ENCODE data around the gene CNOT6. TPM values are rescaled to one million over a fixed set of nuclear protein-coding genes. Genes with fewer than 3 reads are reported as not detected.
A peak's percentile ranks its signal among the peaks of the same experiment; 100 is the strongest.
"Not testable (repeated sequence)": the region's sequence is repeated elsewhere in the genome, so short reads cannot be mapped to it uniquely, and the experiment has no call there.

The CNOT6 gene
- total RNA-seq, 3 donors from 2014 or later = 29.5 to 33.0 (median 30.4) TPM

DNA sequence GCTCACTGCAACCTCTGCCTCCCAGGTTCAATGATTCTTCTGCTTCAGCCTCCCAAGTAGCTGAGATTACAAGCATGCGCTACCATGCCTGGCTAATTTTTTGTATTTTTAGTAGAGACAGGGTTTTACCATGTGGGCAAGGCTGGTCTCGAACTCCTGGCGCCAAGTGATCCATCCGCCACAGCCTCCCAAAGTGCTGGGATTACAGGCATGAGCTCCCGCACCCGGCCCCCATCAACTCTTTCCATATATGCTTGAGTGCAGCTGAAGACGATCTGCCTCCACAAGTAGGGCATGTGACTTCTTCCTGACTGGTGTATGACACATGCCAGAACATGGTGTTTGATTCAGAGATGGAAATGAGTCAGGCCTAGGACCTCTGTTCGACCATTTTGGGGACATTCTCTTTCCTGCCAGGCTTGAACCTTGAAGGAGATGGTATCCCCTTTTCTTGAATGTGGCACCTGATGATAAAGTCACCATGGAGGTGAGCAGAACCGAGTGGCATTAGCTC lies 7.5 kb upstream of the CNOT6 start:
- H3K4me3 Mint-ChIP-seq = no peak overlapping the region
- ATAC-seq (no peak), DNase-seq (no peak)
- H3K9me3 Mint-ChIP-seq = no peaks in the 10 kb centered on the region
- no peaks in the 10 kb centered on the region for H3K36me3 Mint-ChIP-seq (ENCODE audit: insufficient read depth)
- no peaks in the 10 kb centered on the region for H3K4me1 Mint-ChIP-seq (ENCODE audit: low read depth)
- no peaks in the 10 kb centered on the region for H3K27me3 Mint-ChIP-seq (ENCODE audit: low read depth)

DNA sequence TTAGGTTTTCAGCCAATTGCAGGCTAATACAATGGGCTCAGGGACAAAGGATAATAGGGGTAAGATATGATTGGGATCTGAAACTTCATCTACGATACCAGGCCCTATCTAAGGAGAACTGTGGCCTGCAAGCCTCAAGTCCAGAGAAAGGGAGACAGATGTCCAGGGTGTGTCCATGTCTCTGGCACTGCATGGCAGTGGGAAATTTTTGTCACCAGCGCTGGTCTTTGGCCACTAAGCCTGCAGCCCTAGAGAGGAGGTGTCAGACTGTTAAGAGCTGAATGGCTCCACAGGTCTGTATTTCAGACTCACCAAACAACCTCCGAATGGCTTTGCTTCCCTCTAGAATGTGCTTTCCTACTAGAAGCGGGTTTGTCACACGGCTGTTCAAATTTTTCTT lies 6.6 kb upstream of the CNOT6 start:
- H3K4me3 Mint-ChIP-seq = no peak overlapping the region
- H3K4me1 Mint-ChIP-seq (ENCODE audit: low read depth) = peaks cover 2% of the 10 kb centered on the region
- no peak for ATAC-seq
- DNase-seq = no peak
- H3K27me3 Mint-ChIP-seq (ENCODE audit: low read depth) = no peaks in the 10 kb centered on the region
- no peaks in the 10 kb centered on the region for H3K9me3 Mint-ChIP-seq
- H3K36me3 Mint-ChIP-seq (ENCODE audit: insufficient read depth) = no peaks in the 10 kb centered on the region

DNA sequence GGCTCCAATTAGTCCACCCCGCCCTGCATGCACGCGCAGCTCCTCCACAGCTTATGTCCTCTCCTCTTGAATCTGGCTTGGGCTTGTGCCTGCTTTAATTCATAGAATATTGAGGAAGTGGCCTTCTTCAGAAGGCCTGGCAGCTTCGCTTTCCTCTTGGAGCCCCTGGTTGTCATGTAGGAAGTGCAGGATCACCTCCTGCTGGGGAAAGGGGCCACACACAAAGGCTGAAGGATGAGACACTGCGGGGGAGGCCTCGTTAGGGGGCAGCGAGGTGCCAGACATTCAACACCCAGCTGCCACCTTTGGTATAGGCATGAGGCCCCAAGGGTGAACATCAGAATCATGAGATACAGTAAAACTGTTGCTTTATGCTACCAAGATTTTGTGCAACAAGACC lies 2.7 kb upstream of the CNOT6 start:
- no peaks in the 10 kb centered on the region for H3K9me3 Mint-ChIP-seq
- no peaks in the 10 kb centered on the region for H3K27me3 Mint-ChIP-seq (ENCODE audit: low read depth)
- H3K36me3 Mint-ChIP-seq (ENCODE audit: insufficient read depth) = peaks cover 3% of the 10 kb centered on the region
- no peak overlapping the region for H3K4me3 Mint-ChIP-seq
- ATAC-seq (no peak), DNase-seq (no peak)
- peaks cover 22% of the 10 kb centered on the region for H3K4me1 Mint-ChIP-seq (ENCODE audit: low read depth)

DNA sequence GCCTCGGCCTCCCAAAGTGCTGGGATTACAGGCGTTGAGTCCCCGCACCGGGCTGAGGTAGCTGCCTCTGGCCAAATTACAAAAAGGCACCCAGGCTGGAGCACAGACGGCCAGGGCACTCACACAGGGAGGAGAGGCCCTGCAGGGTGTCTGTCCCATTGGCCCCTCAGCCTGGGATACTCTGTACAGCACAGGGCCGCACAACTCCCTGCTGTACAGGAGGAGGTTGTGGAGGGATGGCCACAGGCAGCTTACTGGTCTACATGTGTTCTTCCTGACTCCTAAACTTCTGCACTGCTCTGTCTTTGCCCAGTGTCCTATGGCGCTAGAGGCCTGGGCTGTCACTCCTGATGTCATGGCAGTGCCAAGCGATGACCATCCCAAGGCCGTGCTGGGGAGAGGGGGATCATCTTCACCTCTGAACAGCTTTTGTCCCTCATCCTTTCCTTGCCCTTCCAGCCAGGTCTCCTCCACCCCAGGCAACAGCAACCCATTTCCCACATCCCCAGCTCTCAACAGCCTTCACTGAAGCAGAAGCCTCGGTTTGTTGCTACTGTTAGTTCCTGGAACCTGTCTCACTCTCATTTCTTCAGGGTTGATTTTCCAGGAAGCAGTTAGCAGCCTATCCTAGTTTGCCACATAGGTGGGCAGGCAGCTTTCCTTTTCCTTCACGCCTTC lies 1.8 kb upstream of the CNOT6 start:
- H3K36me3 Mint-ChIP-seq (ENCODE audit: insufficient read depth) = peaks cover 3% of the 10 kb centered on the region
- no peaks in the 10 kb centered on the region for H3K9me3 Mint-ChIP-seq

DNA sequence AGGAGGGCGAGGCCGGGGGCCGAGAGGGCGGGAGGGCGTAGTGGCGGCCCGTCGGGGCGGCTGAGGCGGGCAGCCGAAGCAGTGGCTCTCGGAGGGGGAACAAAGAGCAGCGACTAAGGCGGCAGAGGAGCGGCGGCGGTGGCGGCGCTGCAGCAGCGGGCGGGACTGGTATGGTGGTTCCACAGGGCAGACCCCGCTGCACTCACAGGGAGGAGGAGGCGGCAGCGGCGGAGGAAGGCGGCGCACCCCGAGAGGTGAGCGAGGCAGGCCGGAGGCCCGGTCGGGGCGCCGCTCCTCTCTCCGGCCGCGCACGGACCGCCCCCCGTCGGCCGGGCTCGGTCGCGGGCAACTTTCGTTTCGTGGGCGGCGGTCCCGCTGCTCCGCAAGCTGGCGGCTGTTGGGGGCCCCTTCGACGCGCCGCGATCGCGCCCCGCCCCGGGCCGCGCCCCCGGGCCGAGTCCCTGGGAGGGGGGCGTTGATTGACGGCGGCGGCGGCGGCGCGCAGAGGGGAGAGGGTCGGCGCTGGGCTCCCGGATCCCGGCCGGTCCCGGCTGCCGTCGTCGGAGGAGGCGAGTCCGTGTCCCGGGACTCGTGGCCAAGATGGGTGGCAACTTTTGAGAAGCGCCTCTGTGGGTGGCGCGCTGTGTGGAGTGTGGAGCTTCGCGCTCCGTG lies 467 bp downstream of the CNOT6 start:
- H3K4me1 Mint-ChIP-seq (ENCODE audit: low read depth) = peaks cover 42% of the 10 kb centered on the region
- no peaks in the 10 kb centered on the region for H3K27me3 Mint-ChIP-seq (ENCODE audit: low read depth)
- H3K9me3 Mint-ChIP-seq = no peaks in the 10 kb centered on the region
- H3K36me3 Mint-ChIP-seq (ENCODE audit: insufficient read depth) = peaks cover 9% of the 10 kb centered on the region
- peak; percentile 62 to 65 for ATAC-seq
- peak; percentile 30 for DNase-seq
- peak overlapping the region; percentile 88 for H3K4me3 Mint-ChIP-seq

More for the DNA sequence above, 1.8 kb upstream of the CNOT6 start:
- H3K27me3 Mint-ChIP-seq (ENCODE audit: low read depth) = no peaks in the 10 kb centered on the region
- DNase-seq (no peak), ATAC-seq (no peak)
- H3K4me3 Mint-ChIP-seq = peak overlapping the region; percentile 24
- H3K4me1 Mint-ChIP-seq (ENCODE audit: low read depth) = peaks cover 25% of the 10 kb centered on the region

DNA sequence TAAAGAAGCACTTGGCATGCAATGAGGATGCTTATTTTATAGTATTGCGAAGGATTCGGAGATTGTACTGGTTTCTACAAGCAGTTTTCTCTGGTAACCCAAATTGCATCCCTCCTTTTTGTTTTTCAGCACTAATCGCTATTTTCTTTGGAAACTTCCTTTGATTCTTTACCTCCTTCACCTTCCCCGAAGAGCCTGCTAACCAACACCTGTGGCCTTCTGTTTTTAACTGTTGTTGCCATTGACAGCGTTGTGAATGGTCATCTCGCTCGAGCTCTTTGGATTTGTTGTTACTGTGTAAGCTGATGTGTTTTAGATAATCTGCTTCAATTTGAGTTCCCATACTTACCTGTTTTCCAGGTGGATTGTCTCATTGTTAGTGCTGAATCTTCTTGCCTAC lies 1.1 kb downstream of the CNOT6 start:
- H3K27me3 Mint-ChIP-seq (ENCODE audit: low read depth) = no peaks in the 10 kb centered on the region
- H3K9me3 Mint-ChIP-seq = no peaks in the 10 kb centered on the region
- ATAC-seq = no peak
- H3K4me3 Mint-ChIP-seq = peak overlapping the region; percentile 78
- peaks cover 46% of the 10 kb centered on the region for H3K4me1 Mint-ChIP-seq (ENCODE audit: low read depth)
- peaks cover 9% of the 10 kb centered on the region for H3K36me3 Mint-ChIP-seq (ENCODE audit: insufficient read depth)
- DNase-seq = no peak

DNA sequence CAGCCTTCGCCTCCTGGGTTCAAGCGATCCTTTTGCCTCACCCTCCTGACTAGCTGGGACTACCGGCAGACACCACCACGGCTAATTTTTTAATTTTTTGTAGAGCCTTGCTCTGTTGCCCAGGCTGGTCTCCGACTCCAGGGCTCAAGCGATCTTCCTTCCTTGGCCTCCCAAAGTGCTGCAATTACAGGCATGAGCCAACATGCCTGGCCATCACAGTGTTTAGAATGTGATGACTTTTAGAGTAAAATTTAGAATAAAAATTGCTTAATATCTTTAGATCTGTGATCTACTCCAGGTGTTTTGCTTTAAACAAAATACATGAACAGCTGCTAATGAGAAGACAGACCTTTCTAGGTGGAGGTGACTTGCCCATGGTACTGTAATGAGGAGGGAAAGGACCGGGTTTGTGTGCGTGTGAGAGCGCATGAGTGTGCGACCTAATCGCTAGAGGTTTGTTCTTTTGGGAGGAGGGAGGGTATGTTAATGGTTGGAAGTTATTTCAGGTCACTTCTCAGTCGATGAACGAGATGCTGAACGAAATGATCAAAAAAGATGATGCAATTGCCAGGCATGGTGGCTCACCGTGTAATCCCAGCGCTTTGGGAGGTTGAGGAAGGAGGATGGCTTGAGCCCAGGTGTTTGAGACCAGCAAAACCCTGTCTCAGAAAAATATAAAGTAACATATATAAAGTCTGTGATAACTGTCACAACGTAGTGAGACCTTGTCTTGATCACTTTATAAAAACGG lies 2.0 kb downstream of the CNOT6 start:
- Mint-ChIP-seq H3K27me3 (ENCODE audit: low read depth) (no peaks in the 10 kb centered on the region), H3K4me1 (ENCODE audit: low read depth) (peaks cover 46% of the 10 kb centered on the region), H3K36me3 (ENCODE audit: insufficient read depth) (peaks cover 9% of the 10 kb centered on the region), H3K4me3 (peak overlapping the region; percentile 40), H3K9me3 (no peaks in the 10 kb centered on the region)
- DNase-seq = no peak
- no peak for ATAC-seq

DNA sequence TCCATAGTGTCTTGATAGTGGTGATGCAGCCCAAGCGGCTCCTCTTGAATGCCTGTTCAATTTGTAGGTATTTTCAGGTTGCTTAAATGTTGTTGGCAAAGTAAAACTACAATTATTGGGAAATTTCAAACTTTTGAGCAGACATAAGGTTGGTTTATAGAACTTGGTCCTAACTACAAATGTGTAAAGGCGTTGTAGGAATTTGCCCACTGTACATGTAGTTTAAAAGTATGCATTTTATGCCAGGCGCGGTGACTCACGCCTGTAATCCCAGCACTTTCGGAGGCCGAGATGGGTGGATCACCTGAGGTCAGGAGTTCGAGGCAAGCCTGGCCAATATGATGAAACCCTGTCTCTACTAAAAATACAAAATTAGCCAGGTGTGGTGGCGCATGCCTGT lies 2.6 kb downstream of the CNOT6 start:
- ATAC-seq; H3K36me3 Mint-ChIP-seq (ENCODE audit: insufficient read depth); H3K4me3 Mint-ChIP-seq; H3K9me3 Mint-ChIP-seq; DNase-seq; H3K27me3 Mint-ChIP-seq (ENCODE audit: low read depth): not testable (repeated sequence)
- H3K4me1 Mint-ChIP-seq (ENCODE audit: low read depth) = peaks cover 46% of the 10 kb centered on the region

DNA sequence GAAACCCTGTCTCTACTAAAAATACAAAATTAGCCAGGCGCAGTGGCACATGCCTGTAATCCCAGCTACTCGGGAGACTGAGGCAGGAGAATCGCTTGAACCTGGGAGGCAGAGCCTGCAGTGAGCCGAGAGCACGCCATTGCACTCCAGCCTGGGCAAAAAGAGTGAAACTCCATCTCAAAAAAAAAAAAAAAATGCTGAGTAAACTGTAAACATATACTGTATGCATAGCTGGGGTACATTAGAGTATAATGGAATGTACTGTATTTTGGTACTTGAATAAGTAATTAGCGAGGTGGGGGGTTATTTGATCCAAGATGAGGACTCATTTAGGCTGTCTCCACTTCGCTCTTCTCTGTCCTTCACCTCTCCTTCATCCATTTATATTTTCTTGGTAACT lies 3.7 kb downstream of the CNOT6 start:
- H3K36me3 Mint-ChIP-seq (ENCODE audit: insufficient read depth); H3K4me3 Mint-ChIP-seq; DNase-seq; ATAC-seq; H3K27me3 Mint-ChIP-seq (ENCODE audit: low read depth); H3K9me3 Mint-ChIP-seq: not testable (repeated sequence)
- H3K4me1 Mint-ChIP-seq (ENCODE audit: low read depth) = peaks cover 44% of the 10 kb centered on the region

DNA sequence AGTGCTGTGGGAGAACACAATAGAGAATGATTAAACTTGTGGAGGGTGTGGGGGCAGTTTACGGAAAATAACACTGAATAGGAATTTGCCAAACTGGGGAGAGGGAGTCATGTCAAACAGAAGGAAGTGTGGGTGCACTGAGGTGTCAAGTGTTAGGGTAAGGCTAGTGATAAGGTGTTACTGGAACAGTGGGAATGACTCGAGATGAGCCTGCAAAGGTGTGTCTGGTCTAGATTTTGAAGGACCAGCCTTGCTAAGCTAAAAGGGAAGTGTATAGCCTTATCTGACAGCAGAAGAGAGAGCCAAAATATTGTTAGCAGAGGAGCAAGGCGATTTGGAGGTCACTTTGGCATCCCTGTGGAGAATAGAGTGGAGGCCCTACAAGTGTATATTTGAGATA lies 4.2 kb downstream of the CNOT6 start:
- no peak overlapping the region for H3K4me3 Mint-ChIP-seq
- H3K27me3 Mint-ChIP-seq (ENCODE audit: low read depth) = no peaks in the 10 kb centered on the region
- no peaks in the 10 kb centered on the region for H3K9me3 Mint-ChIP-seq
- no peak for DNase-seq
- peaks cover 9% of the 10 kb centered on the region for H3K36me3 Mint-ChIP-seq (ENCODE audit: insufficient read depth)
- H3K4me1 Mint-ChIP-seq (ENCODE audit: low read depth) = peaks cover 40% of the 10 kb centered on the region
- no peak for ATAC-seq

DNA sequence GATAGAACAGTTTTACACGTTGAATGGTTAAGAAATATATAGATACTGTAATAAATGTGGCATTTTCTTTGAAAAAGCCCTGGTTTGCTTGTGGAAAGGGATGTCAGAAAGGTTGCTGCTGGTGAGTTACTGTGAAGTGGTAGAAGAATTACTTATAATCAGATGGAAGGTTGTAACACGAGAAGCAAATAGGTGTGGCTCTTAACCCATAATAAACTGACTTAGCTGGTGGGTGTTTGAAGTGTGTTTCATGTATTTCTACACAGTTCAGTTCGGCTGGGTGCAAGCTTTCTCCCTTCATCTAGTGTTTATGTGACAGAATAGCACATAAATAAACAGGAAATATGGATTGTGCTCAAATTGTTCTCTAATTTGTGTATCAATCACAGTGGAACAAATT lies 5.5 kb downstream of the CNOT6 start:
- peaks cover 43% of the 10 kb centered on the region for H3K4me1 Mint-ChIP-seq (ENCODE audit: low read depth)
- no peak for DNase-seq
- no peaks in the 10 kb centered on the region for H3K9me3 Mint-ChIP-seq
- no peak for ATAC-seq
- H3K27me3 Mint-ChIP-seq (ENCODE audit: low read depth) = no peaks in the 10 kb centered on the region
- no peak overlapping the region for H3K4me3 Mint-ChIP-seq
- peaks cover 12% of the 10 kb centered on the region for H3K36me3 Mint-ChIP-seq (ENCODE audit: insufficient read depth)

DNA sequence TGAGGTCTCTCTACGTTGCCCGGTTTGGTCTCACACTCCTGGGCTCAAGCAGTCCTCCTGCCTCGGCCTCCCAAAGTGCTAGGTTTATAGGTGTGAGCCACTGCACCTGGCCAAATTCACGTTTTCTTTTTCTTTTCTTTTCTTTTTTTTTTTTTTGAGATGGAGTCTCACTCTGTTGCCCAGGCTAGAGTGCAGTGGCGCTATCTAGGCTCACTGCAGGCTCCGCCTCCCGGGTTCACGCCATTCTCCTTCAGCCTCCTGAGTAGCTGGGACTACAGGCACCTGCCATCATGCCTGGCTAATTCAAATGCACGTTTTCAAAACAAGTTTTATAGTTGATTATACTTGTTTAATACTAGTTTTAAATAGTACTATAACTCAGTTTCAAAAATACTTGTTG lies 6.1 kb downstream of the CNOT6 start:
- H3K36me3 Mint-ChIP-seq (ENCODE audit: insufficient read depth) = peaks cover 12% of the 10 kb centered on the region
- DNase-seq; H3K9me3 Mint-ChIP-seq; ATAC-seq; H3K27me3 Mint-ChIP-seq (ENCODE audit: low read depth); H3K4me3 Mint-ChIP-seq: not testable (repeated sequence)
- peaks cover 42% of the 10 kb centered on the region for H3K4me1 Mint-ChIP-seq (ENCODE audit: low read depth)

DNA sequence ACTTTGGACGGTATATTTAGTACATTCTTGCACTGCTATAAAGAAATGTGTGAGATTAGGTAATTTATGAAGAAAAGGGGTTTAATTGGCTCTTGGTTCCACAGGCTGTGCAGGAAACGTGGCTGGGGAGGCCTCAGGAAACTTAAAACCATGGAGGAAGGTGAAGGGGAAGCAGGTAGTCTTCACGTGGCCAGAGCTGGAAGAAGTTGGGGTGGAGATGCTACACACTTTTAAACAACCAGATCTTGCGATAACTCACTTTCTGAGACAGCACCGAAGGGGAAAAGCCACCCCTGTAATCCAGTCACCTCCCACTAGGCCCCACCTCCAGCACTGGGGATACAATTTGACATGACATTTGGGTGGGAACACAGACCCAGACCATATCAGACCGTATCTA lies 13.5 kb downstream of the CNOT6 start:
- Mint-ChIP-seq H3K36me3 (ENCODE audit: insufficient read depth) (peaks cover 16% of the 10 kb centered on the region), H3K9me3 (no peaks in the 10 kb centered on the region), H3K4me3 (no peak overlapping the region), H3K27me3 (ENCODE audit: low read depth) (no peaks in the 10 kb centered on the region), H3K4me1 (ENCODE audit: low read depth) (peaks cover 37% of the 10 kb centered on the region)
- no peak for ATAC-seq
- DNase-seq = no peak

DNA sequence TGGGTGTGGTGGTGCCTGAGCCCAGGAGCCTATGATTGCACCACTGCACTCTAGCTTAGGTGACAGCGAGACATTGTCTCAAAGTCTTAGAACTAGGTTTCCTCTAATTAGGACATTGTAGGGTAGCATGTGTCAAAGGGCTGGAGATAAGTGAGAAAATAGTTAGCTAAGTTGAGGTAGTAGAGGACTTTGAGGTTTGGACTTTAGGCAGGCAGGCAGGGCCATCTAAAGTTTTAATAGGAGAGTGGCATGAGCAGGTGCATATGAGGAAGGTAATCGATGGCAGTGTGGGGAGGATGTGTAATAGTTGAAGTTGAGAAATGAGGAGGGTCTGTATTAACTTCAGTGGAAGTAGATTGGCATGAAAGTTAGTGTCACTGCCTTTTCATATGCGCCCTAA lies 21.1 kb downstream of the CNOT6 start:
- Mint-ChIP-seq H3K4me1 (ENCODE audit: low read depth) (peaks cover 39% of the 10 kb centered on the region), H3K4me3 (no peak overlapping the region), H3K36me3 (ENCODE audit: insufficient read depth) (peaks cover 14% of the 10 kb centered on the region), H3K9me3 (no peaks in the 10 kb centered on the region), H3K27me3 (ENCODE audit: low read depth) (no peaks in the 10 kb centered on the region)
- DNase-seq (no peak), ATAC-seq (no peak)
